Muscle of leg (tissue), 11 donors: Measurements from ENCODE around the gene FBH1. TPM values are rescaled to one million over a fixed set of nuclear protein-coding genes. Genes with fewer than 3 reads are reported as not detected.
"Not testable (repeated sequence)": the region's sequence is repeated elsewhere in the genome, so short reads cannot be mapped to it uniquely, and the experiment has no call there.

Experiments
- DNase-seq: peaks from one replicate; pipeline ENCODE4 v3.0.0; 2013
- H3K27ac ChIP-seq: one replicate; pipeline ENCODE4 v1.5.1; 2013; ENCODE audit warnings: mild to moderate bottlenecking, low read length, control low read depth
- H3K27me3 ChIP-seq: one replicate; pipeline ENCODE4 v1.6.1; 2013; ENCODE audit warnings: low read length; ENCODE audit not compliant: control insufficient read depth, insufficient read depth
- H3K36me3 ChIP-seq: one replicate; pipeline ENCODE4 v1.6.1; 2013; ENCODE audit warnings: low read length; ENCODE audit not compliant: control insufficient read depth, insufficient read depth
- H3K4me1 ChIP-seq: one replicate; pipeline ENCODE4 v1.6.1; 2013; ENCODE audit warnings: low read length; ENCODE audit not compliant: control insufficient read depth, insufficient read depth
- H3K4me3 ChIP-seq: one replicate; pipeline ENCODE4 v1.5.1; 2013; ENCODE audit warnings: low read length, control low read depth
- H3K9me3 ChIP-seq: replicated peaks from 2 replicates; pipeline ENCODE4 v1.6.1; 2013; ENCODE audit warnings: low read depth, low read length; ENCODE audit not compliant: control insufficient read depth
- WGBS: methylation state at CpG from one replicate; pipeline ENCODE4 v1.1.5; 2013; ENCODE audit warnings: missing lambda C conversion rate; ENCODE audit not compliant: insufficient coverage; 5-methylcytosine and 5-hydroxymethylcytosine counted together
- polyA plus RNA-seq, 8 donors: library from polyadenylated mRNA; unstranded; fragments of 120-200 nt; gene quantifications; one replicate each; pipeline versions ENCODE4 v1.2.1 to v1.2.3, GENCODE V29; 2013; ENCODE audit warnings: inconsistent platforms in 1 of 8, low replicate concordance in 1 of 8; ENCODE audit not compliant: insufficient read length in 8 of 8, insufficient read depth in 1 of 8
- total RNA-seq: library from RNA; stranded (reverse); fragments of 120-200 nt; gene quantifications from one replicate; pipeline ENCODE4 v1.2.4, GENCODE V29; 2013

FBH1 gene
- total and polyA plus RNA-seq, 9 donors = 45.8 to 57.7 (median 53.5) TPM

GRCh38 chr10:5961405-5962100 is 71.5 kb downstream of the FBH1 start:
- H3K27ac ChIP-seq = no peak overlapping the region
- H3K4me1 ChIP-seq = no peaks in the 10 kb centered on the region
- H3K9me3 ChIP-seq = no peaks in the 10 kb centered on the region
- H3K4me3 ChIP-seq = no peak overlapping the region
- WGBS = 81% methylated on average over 29 of the region's 29 CpGs
- DNase-seq = no peak
- no peaks in the 10 kb centered on the region for H3K36me3 ChIP-seq
- no peaks in the 10 kb centered on the region for H3K27me3 ChIP-seq

GRCh38 chr10:5962358-5962940 is 72.4 kb downstream of the FBH1 start:
- not testable (repeated sequence) for H3K4me1 ChIP-seq, H3K4me3 ChIP-seq, H3K27ac ChIP-seq, DNase-seq, H3K9me3 ChIP-seq, H3K36me3 ChIP-seq, H3K27me3 ChIP-seq
- WGBS = 85% methylated on average over 6 of the region's 10 CpGs

GRCh38 chr10:5963071-5963470 is 73.0 kb downstream of the FBH1 start:
- Histone ChIP-seq H3K27ac (no peak overlapping the region), H3K27me3 (no peaks in the 10 kb centered on the region), H3K4me1 (no peaks in the 10 kb centered on the region), H3K36me3 (no peaks in the 10 kb centered on the region), H3K9me3 (no peaks in the 10 kb centered on the region), H3K4me3 (no peak overlapping the region)
- no peak for DNase-seq
- 50% methylated on average over 7 of the region's 7 CpGs for WGBS

- Histone ChIP-seq H3K27me3 (no peaks in the 10 kb centered on the region), H3K36me3 (no peaks in the 10 kb centered on the region), H3K4me1 (no peaks in the 10 kb centered on the region), H3K27ac (no peak overlapping the region), H3K9me3 (no peaks in the 10 kb centered on the region), H3K4me3 (no peak overlapping the region)
- DNase-seq = no peak
- 89% methylated on average over 3 of the region's 10 CpGs for WGBS
These were observed 73.5 kb downstream of the FBH1 start for GRCh38 chr10:5963591-5963990.

GRCh38 chr10:5964736-5965135 is 74.7 kb downstream of the FBH1 start:
- Histone ChIP-seq H3K4me3 (no peak overlapping the region), H3K36me3 (no peaks in the 10 kb centered on the region), H3K9me3 (no peaks in the 10 kb centered on the region), H3K27ac (no peak overlapping the region), H3K4me1 (no peaks in the 10 kb centered on the region), H3K27me3 (no peaks in the 10 kb centered on the region)
- WGBS = 82% methylated on average over 11 of the region's 13 CpGs
- DNase-seq = no peak

GRCh38 chr10:5965266-5965665 is 75.2 kb downstream of the FBH1 start:
- Histone ChIP-seq H3K4me3 (no peak overlapping the region), H3K27ac (no peak overlapping the region), H3K27me3 (no peaks in the 10 kb centered on the region), H3K4me1 (no peaks in the 10 kb centered on the region), H3K9me3 (no peaks in the 10 kb centered on the region), H3K36me3 (no peaks in the 10 kb centered on the region)
- WGBS = 96% methylated on average over 3 of the region's 8 CpGs
- no peak for DNase-seq

GRCh38 chr10:5968037-5968680 is 78.1 kb downstream of the FBH1 start:
- no peak for DNase-seq
- H3K36me3 ChIP-seq = no peaks in the 10 kb centered on the region
- no peak overlapping the region for H3K27ac ChIP-seq
- WGBS = no CpG with 5 or more reads among the region's 5 CpGs
- no peak overlapping the region for H3K4me3 ChIP-seq
- peaks cover 2% of the 10 kb centered on the region for H3K27me3 ChIP-seq
- no peaks in the 10 kb centered on the region for H3K9me3 ChIP-seq
- H3K4me1 ChIP-seq = no peaks in the 10 kb centered on the region

GRCh38 chr10:5968681-5969453 is 78.8 kb downstream of the FBH1 start:
- no peak overlapping the region for H3K27ac ChIP-seq
- peaks cover 2% of the 10 kb centered on the region for H3K27me3 ChIP-seq
- no peaks in the 10 kb centered on the region for H3K9me3 ChIP-seq
- no peaks in the 10 kb centered on the region for H3K36me3 ChIP-seq
- 80% methylated on average over 5 of the region's 9 CpGs for WGBS
- DNase-seq = no peak
- H3K4me1 ChIP-seq = no peaks in the 10 kb centered on the region
- H3K4me3 ChIP-seq = no peak overlapping the region

GRCh38 chr10:5970066-5970465 is 80.0 kb downstream of the FBH1 start:
- Histone ChIP-seq H3K9me3 (no peaks in the 10 kb centered on the region), H3K36me3 (no peaks in the 10 kb centered on the region), H3K4me3 (no peak overlapping the region), H3K27me3 (peaks cover 2% of the 10 kb centered on the region), H3K4me1 (no peaks in the 10 kb centered on the region), H3K27ac (no peak overlapping the region)
- DNase-seq = no peak
- WGBS = no CpG with 5 or more reads among the region's 2 CpGs

GRCh38 chr10:5970527-5970926 is 80.5 kb downstream of the FBH1 start:
- WGBS = 100% methylated on average over 1 of the region's 3 CpGs
- H3K27me3 ChIP-seq = peaks cover 2% of the 10 kb centered on the region

More at GRCh38 chr10:5970527-5970926, 80.5 kb downstream of the FBH1 start:
- H3K36me3 ChIP-seq = no peaks in the 10 kb centered on the region
- H3K4me1 ChIP-seq = no peaks in the 10 kb centered on the region
- H3K9me3 ChIP-seq = no peaks in the 10 kb centered on the region
- DNase-seq = no peak
- no peak overlapping the region for H3K4me3 ChIP-seq
- no peak overlapping the region for H3K27ac ChIP-seq
